AML-193 (cell line): Measurements from ENCODE around the gene KRT78.
"Not testable (repeated sequence)": the region's sequence is repeated elsewhere in the genome, so short reads cannot be mapped to it uniquely, and the experiment has no call there.

Experiments used
- DNase-seq, 2 experiments: peaks; one replicate each; lab custom pipeline; 2025; lab: John Stamatoyannopoulos, UW

KRT78 gene

GRCh38 chr12:52848661-52849255 is at the start of gene KRT78:
Gene KRT78 (minus strand): TSS chr12:52848994. CDS start chr12:52848930, 64 bp downstream.
- DNase-seq, result no peak

DNA sequence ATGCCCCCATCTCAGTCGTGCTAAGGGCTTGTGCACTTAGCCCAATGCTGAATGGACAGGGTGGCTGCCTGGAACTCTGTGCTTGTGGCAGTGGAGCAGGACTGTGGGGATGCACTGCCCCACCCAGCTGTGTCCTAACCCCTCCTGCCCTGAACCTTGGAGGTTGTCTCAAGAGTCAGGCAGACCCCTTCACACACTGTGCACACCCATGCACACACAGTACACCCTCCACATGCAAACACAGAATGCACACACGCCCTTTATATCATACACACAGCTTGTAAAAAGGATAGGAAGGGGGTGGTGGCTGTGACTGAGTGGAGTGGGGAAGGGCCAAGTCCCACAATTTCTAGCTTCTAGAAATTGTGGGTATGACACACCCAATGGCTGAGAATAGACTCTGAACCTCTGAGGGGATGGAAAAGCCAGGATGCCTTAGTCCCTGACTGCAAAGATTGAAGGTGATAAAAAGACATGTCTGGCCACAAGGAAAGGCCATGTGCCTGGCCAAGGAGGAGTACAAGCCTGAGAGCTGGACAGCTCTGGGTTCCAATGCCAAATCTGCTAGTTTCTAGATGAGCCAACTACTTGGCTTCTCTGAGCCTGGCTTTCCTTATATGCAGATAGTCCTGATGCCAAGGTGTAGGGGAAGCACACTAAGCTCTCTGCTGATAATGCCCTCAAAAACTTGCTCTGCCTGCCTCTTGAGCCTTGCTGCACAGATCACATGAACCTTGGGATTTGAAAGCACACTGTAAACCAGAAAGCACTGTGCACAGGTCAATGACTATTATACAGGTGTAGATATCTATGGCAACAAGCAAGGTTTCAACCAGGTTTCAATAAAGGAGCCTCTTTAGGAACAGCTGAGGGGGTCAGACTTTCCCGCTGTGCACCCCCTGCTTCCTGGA is 47.7 kb upstream of the KRT78 start:
- DNase-seq, result no peak

- no peak for DNase-seq
Observed at GRCh38 chr12:52895726-52896189, 47.0 kb upstream of the KRT78 start.

GRCh38 chr12:52892974-52893373 is 44.2 kb upstream of the KRT78 start:
- no peak for DNase-seq

GRCh38 chr12:52892207-52892852 is 43.5 kb upstream of the KRT78 start:
- no peak for DNase-seq

GRCh38 chr12:52891044-52891443 is 42.2 kb upstream of the KRT78 start:
- no peak for DNase-seq

DNA sequence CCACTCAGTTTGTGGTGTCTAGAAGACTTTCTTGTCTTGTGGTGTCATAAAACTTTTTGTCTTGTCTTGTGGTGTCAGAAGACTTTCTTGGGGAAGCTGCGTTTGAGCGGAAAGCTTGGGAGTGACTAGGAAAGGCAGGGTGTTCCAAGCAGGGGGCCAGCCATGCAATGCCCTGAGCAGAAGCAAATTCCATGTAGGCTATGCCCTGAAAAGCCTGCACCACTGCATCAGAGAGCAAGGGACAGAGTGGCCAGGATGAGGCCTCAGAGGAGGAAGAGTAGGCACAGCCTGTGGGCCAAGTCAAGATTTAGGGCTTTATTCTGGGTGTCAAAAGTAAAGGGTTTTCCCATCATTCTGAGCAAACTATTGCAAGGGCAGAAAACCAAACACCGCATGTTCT is 41.6 kb upstream of the KRT78 start:
- no peak for DNase-seq

DNA sequence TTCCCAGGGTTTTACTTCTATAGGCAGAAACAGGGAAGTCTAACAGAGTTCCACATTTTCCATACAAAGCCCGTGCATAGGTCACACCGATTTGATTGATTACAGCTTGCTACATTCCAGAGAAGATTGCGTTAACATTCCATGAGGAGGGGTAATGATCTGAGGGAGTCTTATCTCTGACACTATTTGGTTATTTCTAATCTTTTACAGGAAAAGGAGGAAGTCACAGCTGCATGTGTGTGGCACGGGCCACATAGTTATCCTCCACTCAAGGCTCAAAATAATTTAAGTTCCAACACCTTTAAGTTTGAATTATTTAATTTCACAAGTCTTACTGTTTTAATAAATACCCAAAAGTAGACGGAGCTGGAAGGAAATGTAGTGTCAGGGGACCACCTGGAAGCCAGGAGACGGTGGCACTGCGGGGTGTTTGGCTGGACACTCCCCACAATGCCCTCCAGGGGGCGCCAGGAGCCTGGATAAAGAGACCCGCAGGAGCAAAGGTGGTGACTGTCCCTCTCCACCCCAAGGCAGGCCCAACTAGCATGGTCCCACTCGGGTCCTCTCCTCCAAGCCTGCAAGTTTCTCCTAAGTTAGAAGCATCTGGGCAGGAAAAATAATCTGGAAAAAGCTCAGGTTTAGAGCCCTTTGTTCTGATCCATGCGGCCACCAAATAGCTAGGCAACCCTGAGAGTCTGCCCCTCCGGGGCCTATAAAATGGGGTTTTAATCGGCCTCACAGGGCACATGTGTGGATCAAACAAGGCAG is 35.9 kb upstream of the KRT78 start:
- peak; percentile 34 to 40 for DNase-seq

- DNase-seq, result not testable (repeated sequence)
Observed at GRCh38 chr12:52880499-52880898, 31.7 kb upstream of the KRT78 start.

DNA sequence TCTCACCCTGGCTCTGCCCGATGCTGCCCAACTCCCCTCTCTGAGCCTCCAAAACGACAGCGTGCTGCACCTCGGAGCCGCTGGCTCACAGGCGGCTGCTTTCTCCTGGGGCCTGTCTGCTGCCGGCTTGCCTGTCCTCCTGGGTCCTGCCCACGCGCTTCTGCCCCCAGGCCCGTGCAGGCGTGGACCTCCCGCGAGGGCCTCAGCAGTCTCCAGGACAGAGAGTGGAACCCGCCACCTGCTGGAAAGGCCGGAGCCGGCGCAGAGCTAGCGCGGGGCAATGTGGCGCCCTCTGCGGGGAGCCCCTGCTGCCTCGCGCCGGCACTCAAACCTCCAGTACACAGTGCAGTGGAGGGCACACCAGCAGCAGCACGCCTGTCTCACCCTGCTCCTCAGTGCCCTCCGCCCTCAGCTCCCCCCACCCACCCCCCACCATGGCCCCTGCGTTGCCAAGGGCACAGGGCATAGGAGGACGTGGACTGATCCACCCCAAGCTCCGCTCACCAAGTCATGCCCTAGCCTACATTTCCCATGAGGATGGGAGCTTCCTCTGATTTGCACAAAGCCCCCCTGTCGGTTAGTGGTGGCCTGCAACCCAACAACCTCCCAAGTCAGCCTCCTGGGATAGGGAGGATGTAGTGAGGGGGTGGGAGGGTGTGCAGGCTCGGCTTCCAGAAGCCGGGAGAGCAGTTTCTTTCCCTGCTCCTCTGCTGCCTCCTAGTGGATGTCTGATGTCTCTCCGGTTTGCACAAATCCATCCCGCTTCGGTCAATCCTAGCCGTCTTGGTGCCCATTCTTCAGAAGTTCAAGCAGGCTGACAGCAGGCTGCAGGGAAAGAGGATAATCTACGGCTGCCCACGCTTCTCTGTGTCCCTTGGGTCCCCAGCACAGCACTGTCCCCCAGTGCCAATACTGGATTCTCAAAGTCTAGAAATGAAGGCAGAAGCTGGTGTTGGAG is 30.9 kb upstream of the KRT78 start:
- peak; percentile 60 to 68 for DNase-seq

GRCh38 chr12:52878507-52879393 is 30.0 kb upstream of the KRT78 start:
- no peak for DNase-seq

GRCh38 chr12:52877242-52877641 is 28.4 kb upstream of the KRT78 start:
- DNase-seq, result no peak

DNA sequence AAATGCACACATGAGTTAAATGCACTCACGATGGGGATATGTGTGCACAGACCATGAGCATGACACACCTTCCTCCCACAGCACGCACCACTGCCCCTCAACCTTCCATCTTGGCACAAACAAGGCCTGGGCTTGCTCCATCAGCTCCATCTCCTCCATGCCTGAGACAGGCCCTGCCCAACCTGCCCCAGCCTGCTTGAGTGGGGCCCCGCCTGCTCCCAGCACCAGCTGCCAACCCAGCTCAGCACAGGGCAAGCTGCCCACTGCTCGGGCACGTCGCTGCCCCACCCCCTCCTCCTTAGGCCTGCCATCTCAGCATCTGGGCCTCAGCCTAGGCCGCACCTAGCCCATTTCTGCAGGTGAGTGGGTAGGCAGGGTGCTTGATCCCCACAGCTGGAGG is 27.6 kb upstream of the KRT78 start:
- no peak for DNase-seq

- DNase-seq, result no peak
Observed at GRCh38 chr12:52874573-52875435, 26.0 kb upstream of the KRT78 start.

GRCh38 chr12:52873832-52874572 is 25.2 kb upstream of the KRT78 start:
- DNase-seq, result peak; percentile 18 to 31

GRCh38 chr12:52873513-52873831 is 24.7 kb upstream of the KRT78 start:
- no peak for DNase-seq

DNA sequence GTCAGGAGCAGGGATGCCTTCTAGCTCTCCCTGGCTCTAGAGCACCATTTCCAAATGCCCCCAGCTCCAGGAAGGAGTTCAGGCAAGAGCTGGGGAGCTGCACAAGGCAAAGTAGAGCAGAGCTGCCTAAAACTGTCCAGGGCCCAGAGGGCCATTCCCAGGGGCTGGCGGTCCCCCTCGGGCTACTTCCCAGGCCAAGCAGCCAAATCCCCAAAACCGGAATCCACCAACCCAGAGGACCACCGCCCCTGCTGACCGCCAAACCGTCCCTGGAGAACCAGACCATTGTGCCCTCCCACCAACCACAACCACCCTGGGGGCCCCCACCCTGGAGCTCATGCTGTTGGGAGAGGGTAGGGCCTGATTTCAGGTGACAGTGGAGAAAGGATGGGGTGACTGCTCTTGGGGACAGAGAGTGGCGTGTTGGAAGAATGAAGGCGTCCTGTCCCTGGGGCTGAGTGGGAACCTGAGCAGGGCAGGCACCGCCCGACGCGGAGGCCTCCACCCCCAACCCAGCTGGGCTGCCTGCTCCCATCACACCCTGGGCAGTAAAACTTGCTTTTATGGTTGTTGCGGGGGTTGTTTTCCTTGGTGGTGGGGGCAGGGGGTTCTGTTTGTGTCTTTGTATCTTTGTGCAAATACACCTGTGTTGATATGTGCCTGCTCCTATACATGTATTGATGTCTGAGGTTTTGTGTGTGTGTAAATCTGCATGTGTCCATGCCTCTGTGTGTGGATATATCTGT is 24.0 kb upstream of the KRT78 start:
- DNase-seq, result no peak
